ENCODE measurements around the gene ZNF580.

DNA sequence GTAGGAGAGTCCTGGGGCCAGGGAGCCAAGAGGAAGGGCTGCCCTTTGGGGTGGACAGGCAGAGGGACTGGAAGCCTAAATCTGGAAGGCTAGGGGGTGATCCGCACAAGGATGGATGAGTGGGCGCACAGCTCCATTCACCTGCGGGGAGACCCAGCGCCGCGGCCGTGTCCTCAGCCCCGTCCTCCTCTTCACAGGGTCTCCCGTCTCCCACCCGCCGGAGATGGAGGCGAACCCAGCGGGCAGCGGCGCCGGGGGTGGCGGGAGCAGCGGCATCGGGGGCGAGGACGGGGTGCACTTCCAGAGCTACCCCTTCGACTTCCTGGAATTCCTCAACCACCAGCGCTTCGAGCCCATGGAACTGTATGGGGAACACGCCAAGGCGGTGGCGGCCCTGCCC, 27.4 kb upstream of the ZNF580 start:
- TF ChIP-seq, protein P1, sequence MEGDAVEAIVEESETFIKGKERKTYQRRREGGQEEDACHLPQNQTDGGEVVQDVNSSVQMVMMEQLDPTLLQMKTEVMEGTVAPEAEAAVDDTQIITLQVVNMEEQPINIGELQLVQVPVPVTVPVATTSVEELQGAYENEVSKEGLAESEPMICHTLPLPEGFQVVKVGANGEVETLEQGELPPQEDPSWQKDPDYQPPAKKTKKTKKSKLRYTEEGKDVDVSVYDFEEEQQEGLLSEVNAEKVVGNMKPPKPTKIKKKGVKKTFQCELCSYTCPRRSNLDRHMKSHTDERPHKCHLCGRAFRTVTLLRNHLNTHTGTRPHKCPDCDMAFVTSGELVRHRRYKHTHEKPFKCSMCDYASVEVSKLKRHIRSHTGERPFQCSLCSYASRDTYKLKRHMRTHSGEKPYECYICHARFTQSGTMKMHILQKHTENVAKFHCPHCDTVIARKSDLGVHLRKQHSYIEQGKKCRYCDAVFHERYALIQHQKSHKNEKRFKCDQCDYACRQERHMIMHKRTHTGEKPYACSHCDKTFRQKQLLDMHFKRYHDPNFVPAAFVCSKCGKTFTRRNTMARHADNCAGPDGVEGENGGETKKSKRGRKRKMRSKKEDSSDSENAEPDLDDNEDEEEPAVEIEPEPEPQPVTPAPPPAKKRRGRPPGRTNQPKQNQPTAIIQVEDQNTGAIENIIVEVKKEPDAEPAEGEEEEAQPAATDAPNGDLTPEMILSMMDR (IDR thresholded peaks at IDR 0.05; ENCODE audit: insufficient read depth, low read depth, low read length): no peak
- no peak for TF ChIP-seq EZH2 (IDR thresholded peaks at IDR 0.05; ENCODE audit: insufficient read depth, low read length)
